Frontal cortex (tissue), 4 donors: ENCODE results near the gene ST3GAL4. TPM values are rescaled to one million over a fixed set of nuclear protein-coding genes. Genes with fewer than 3 reads are reported as not detected.

Experiments
- DNase-seq, 2 donors: peaks; one replicate each; pipeline ENCODE4 v3.0.0; 2012; ENCODE audit warnings: low spot score in 2 of 2
- FAIRE-seq: peaks from 2 replicates; lab custom pipeline; 2012; peaks lifted over from hg19 to GRCh38; lab: Jason Lieb, UNC
- total RNA-seq: library from RNA; depleted of rRNA; stranded (reverse); fragments of >200 nt; gene quantifications from one replicate; pipeline ENCODE4 v1.2.3, GENCODE V29; 2014
- donor health status: control.
- donor health status: control.
- donor health status: control.

The ST3GAL4 gene
- total RNA-seq, 1 donor from 2014 or later = 15.9 TPM

DNA sequence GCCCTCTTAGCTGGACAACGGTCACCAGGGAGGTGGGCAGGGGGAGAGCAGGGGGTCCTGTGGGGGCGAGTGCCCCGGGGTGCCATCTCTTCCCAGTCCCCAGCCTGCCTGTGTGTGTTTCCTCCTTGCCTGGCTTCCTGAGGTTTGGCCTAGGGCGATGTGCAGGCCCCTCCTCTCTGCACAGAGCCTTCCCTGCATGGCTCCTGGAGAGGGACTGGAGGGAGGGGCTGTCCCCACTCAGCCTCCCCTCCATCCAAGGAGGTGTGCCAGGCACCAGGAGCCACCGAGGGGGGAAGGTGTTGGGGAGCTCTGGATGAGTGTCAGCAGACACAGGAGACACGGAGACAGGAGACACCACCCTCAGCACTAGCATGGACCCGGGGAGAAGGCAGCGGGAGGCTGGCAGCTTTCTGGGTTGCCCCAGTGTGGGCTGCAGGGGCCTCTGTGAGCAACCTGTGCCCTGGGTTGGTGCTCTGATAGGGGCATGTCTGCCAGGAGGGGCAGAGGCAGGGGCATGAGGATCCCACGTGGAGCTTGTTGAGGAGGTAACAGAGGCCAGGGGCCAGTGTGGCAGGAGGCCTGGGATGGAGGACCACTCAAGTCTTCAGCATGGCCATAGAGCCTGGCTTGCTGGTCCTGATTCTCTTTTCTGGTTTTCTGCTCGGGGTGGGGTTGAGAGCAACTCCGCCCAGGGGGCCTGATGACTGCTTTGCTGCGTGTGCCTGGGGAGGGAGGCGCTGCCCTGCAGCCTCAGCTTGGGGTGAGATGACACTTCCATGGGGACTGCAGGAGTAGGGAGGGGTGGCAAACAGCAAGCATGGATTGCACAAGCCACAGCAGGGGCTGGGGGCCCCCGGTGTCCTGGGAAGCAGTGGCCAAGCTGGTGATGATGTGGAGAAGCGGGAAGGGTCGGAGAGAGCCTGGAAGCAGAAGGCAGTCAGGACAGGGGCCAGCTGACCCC, 78.8 kb downstream of the ST3GAL4 start:
- FAIRE-seq (no peak), DNase-seq (no peak)

DNA sequence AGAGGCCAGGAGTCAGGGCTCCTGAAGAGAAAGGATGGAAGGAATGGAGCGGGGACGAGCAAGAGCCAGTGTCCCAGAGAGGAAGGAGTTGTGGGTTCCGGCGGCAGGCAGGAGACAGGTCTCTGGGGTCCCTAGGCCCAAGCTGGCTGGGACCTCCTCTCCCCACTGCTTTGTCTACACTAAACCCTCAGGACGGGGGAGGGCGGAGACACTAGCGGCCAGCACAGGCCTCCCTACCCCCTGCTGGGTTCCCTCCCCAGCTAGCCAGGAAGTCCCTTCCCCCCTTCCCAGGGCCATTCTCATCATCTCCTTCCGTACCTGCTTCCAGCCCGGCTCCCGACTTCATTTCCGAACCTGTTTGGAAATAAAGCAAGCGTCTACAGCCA, 79.5 kb downstream of the ST3GAL4 start:
- DNase-seq = no peak
- FAIRE-seq = no peak

DNA sequence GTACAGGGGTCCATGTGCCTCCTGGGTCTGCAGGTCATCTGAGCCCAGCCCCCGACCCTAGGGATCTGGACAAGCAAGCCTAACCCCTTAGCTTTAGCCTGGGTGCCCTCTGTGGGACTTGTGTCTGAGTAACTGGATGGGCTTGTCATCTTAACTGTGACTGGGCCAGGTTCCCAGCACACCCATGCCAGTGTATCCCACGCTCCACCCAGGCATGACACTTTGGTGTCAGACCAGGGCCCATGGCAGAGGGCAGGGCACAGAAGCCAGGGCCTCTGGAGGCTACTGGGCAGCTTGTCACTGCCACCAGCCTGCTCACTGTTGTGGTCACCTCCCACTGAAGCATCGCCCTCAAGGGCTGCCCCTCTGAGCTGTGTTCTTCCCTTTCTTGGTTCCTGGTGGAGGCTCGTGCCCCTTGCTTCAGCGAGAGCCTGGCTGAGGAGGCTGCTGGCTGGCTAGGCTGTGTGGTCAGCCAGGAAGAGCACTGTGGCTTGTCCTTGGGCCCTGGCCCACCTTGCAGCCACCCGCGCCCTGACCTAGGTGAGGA, 80.8 kb downstream of the ST3GAL4 start:
- FAIRE-seq (no peak), DNase-seq (no peak)

DNA sequence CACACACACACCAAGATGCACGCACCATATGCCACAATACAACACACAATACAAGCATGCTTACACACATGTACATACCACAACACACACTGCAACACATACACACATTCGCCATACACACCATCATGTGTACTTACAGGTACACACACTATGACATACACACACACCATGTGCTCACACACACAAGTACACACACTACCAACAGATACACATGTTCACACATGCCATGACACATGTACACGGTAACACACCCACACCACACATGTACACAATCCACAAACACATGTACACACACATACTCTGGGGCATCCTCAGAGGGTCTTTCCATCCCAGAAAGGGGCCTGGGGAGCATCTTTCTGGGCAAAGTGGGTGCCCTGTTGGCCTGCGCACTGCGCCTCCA, 82.2 kb downstream of the ST3GAL4 start:
- no peak for DNase-seq
- FAIRE-seq = no peak

DNA sequence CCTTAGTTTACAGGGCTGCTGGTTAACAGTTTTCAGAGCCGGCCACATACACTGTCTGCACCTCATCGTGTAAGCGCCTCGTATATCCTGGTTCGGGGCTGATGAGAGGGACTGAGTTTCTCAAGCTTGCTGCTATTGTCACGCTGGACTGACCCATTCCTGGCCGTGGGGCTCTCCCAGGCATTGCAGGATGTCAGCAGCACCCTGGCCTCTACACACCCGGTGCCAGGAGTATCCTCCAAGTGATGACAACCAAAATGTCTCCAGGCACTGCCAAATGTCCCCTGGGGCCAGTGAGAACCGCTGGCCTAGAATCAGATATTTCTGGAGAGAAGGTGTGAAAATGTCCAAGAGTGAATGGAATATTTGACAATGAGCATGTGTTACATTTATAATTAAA, 82.8 kb downstream of the ST3GAL4 start:
- no peak for DNase-seq
- no peak for FAIRE-seq

DNA sequence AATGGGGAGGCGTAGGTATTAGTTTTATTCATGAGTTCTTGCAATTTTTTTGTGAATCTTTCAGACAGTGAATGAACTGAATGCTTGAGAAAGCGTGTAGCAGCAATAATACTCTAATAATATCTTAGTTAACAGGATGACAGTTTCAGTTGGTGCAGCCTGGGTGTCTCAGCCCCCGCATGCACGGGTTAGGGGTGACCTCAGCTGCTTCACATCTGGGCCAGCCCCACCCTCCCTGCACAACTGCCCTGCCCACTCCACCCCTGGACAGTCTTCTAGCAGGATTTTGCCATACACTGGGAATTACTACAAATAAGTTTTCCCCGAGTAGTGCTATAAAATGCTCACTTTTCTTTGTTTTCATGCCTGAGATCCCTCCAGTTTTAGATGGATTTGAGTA, 83.2 kb downstream of the ST3GAL4 start:
- FAIRE-seq (no peak), DNase-seq (no peak)

DNA sequence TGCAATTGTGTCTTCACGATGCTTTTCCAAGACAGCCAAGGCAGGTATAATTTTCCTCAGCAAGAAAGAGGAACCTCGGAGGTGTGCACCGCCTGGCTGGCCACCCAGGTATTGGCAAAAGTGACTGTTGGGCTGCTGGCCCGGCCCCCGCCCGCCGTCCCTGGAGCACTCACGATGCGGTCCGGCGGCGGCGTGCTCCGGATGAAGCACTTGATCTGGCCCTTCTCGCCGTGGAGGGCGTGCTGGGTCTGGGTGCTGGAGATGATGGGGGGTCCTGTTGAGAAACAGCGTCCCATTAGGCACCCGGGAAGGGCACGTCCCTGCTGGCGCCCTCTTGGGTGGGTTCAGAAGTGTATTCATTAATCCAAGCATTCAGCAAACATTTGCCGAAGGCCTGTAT, 84.8 kb downstream of the ST3GAL4 start:
- DNase-seq = no peak
- FAIRE-seq = no peak

DNA sequence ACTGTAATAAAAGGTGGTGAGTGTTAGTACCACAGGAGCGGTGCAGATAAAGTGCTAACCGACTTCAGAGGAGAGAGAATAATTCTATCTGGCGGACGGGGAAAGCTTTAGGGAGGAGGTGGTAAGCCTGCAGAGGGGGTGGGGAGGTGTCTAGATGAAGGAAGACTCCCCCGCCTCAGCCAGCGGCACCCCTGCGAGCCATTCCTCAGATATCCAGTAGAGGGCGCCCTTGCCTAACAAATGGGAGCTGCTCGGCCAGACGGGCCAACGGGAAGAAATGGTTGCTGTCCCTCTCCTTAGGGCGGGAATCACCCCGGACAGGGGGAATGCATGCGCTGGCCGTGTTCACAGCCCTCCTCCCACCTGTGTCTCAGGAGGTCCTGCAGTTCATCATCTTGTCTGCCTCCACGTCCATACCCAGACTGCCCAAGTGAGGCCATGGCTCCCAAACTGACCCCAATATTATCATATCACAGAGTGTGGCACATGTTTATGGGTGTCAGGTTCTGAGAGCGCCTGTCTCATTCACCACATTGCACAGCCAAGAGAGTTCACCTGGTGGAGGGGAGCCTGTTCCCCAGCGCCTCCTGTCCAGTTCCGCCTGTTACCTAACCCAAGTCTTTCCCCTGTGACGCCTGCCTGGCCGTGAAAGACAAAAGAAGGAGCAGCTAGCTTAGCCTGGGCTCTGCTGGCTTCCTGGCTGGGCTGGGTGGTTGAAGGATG, 85.5 kb downstream of the ST3GAL4 start:
- FAIRE-seq (no peak), DNase-seq (peak; percentile 80 to 92)

DNA sequence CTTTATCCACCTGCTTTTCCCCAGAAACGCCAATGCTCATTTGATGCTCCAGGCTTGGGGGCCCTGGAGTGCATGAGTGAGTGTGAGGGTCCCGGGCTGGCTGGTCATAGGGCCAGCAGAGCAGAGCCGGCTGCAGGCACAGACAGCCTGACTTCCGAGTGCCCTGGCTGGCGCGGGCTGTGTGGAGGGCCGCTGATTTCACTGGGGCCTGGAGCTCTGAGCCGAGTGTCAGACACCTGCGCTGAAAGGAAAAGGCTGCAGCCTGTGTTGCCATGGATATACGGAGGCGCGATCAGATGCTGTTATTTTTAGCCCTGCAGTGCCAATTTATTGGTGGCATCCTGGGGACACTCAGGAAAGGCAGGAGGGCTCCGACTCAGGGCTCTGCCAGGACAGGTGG, 87.6 kb downstream of the ST3GAL4 start:
- FAIRE-seq (no peak), DNase-seq (peak in 1 of 2 donors; percentile 51)

DNA sequence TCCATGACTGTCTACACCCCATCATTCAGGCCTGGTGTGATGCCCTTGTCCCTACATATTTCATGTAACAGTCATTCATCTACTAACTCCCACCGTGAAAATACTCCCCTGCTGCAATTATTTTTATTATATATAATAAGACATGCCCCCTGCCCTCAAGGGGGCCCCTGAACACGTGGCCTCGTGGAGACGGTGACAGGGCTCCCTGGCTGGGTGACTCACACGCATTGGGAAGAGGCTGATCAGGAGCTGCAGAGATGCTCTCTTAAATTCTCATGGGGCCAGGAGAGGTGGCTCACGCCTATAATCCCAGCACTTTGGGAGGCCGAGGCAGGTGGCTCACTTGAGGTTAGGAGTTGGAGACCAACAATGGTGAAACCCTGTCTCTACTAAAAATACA, 88.6 kb downstream of the ST3GAL4 start:
- no peak for FAIRE-seq
- no peak for DNase-seq

DNA sequence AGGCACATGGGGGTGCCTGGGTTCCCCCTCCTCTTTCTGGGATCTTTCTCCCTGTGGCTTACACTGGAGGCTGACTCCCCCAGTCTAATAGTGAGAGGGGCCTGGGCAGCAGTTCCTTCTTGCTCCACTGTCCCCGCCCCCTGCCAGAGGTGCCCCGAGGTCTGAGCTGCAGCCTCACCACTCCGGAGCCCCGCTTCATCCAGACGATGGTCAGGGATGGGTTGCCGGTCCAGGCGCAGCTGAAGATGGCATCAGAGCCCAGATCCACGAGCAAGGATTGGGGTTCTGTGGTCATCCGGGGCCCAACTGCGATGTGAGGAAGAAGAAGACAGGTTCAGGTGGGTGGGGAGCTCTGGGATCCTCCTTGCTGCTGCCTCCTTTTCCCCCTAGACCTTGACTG, 91.1 kb downstream of the ST3GAL4 start:
- DNase-seq (no peak), FAIRE-seq (no peak)

DNA sequence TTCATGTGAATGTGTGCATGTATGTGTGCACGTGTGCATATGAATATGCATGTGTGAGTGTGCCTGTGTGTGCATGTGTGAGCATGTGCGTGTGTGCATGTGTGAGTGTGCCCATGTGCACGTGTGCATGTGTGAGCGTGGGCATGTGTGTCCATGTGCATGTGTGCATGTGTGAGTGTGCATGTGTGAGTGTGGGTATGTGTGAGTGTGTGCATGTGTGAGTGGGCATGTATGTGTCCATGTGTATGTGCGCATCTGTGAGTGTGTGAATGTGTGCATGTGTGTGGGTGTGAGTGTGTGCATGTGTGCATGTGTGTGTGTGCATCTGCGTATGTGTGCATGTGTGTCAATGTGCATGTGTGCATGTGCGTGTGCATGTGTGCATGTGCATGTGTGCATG, 94.7 kb downstream of the ST3GAL4 start:
- DNase-seq = no peak
- no peak for FAIRE-seq

DNA sequence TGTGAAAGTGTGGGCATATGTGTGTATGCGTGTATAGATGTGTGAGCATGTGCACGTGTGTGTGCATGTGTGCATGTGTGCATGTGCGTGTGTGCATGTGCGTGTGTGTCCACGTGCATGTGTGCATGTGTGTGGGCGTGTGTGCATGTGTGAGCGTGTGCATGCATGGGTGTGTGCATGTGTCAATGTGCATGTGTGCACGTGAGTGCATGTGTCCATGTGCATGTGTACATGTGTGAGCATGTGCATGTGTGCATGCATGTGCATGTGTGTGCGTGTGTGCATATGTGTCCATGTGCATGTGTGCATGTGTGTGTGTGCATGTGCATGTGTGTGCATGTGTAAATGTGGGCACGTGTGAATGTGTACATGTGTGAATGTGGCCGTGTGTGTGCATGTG, 95.3 kb downstream of the ST3GAL4 start:
- no peak for FAIRE-seq
- DNase-seq = no peak

DNA sequence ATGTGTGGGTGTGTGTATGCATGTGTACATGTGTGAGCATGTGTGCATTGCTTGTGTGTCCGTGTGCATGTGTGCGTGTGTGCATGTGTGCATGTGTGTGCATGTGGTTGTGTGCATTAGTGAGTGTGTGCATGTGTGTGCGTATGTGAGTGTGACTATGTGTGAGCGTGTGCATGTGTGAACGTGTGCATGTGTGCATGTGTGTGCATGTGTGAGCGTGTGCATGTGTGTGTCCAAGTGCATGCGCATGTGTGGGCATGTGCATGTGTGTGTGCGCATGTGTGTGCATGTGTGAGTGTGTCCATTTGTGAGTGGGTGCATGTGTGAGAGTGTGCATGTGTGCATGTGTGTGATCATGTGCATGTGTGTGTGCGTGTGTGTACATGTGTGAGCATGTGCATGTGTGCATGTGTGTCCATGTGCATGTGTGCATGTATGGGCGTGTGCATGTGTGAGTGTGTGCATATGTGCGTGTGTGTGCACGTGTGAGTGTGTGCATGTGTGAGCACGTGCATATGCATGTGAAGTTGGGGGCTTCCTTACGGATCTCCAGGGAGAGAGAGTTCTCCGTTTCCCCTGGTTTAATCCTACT, 95.8 kb downstream of the ST3GAL4 start:
- no peak for DNase-seq
- no peak for FAIRE-seq

DNA sequence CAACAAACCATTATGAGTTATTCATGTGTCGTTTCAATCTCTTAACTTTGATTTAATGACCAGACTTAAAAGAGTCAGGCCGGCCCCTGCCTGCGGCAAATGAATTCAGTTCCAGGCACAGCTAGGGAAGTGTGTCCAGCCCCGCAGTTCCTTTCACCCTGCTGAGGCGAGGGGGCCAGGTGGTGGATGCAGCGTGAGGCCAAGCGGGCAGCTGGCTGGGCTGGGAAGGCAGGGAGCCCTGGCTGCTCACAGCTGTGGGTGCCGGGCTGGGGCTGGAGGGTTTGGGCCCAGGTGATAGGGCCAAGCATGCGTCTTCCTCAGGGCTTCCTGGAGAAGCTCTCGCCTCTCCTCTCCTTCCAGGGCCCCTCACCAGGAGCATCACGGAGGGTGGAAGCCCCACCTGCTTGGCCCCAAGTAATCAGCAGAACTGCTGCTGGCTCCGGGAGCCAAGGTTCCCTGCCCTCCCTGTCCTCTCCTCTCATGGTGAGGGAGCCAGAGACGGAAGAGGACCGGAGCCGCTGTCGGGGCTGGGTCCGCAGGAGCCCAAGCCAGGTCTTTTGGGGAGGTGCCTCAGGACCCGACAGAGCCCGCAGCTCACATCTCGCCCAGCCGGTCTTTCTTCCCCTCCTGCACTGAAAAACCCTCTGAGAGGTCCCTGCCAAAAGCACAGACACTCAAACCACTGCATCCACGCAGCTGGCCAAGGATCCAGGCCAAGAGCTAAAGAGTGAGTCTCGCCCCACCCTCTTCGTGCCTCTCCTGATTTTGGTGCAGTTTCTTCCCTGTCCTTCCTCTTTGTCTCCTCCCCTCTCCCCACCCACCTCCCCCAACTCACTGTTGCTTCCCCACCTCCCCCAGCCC, 97.0 kb downstream of the ST3GAL4 start:
- DNase-seq (no peak), FAIRE-seq (no peak)

DNA sequence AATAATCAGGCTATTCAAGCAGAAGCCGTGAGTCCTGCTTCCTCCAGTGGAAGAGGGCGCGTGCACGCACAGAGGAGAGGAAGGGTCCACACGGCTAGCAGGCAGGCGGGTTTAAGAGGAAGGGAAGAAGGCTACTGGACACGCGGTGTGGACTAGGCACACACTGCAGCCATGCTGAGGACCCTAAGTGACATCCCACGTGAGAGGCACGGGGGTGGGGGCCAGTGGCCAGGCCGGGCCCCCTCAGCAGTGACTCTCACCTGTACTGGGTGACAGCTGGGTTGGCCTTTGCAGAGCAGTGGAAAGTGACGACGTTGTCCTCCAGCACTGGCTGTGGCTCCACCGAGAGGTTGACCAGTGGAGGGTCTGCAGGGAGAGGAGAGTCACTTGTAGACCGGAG, 100.6 kb downstream of the ST3GAL4 start:
- DNase-seq = no peak
- FAIRE-seq = no peak

DNA sequence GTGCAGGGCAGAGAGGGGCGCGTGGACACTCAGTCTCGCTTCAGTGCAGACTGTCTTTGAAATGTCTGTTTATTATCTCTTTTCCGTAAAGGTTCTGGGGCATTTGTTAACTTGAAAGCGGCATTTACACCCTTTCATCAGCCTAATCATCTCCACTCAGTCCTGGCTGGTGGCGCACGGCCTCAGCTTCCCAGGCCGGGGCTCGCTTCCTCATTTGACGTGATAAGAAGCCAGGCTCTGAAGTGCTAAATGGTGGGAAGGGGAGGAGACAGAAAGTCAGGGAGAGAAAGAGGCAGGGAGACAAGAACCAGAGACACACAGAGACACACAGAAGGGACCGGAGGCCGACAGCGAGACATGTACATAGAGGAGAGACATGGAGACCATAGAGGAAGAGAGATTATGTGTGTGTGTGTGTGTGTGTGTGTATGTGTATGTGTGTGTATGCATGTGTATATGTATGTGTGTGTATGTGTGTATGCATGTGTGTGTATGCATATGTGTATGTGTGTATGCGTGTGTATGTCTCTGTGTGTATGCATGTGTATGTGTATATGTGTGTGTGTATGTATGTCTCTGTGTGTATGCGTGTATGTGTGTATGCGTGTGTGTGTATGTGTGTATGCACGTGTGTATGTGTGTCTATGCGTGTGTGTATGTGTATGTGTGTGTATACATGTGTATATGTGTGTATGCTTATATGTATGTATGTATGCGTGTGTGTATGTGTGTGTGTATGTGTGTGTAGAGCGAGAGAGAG, 101.5 kb downstream of the ST3GAL4 start:
- FAIRE-seq = no peak
- no peak for DNase-seq

DNA sequence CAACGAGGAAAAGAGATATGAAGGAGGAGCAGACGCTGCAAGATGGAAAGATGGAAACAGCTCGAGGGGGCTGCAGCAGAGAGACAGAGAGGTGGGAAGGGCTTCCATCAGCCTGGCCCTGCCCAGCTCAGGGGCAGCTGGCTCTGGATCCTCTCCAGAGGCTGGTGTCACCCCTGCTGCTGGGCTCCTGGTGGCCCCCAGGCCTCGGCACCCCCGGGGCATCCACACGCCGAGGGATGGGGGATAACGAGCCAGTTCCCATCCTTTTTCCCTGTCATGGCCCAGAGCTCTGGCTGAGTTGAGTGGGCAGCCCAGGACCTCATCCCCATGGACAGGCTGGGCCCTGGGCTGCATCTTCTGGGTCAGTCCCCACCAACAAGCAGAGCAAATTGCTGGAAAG, 102.3 kb downstream of the ST3GAL4 start:
- DNase-seq (no peak), FAIRE-seq (no peak)

DNA sequence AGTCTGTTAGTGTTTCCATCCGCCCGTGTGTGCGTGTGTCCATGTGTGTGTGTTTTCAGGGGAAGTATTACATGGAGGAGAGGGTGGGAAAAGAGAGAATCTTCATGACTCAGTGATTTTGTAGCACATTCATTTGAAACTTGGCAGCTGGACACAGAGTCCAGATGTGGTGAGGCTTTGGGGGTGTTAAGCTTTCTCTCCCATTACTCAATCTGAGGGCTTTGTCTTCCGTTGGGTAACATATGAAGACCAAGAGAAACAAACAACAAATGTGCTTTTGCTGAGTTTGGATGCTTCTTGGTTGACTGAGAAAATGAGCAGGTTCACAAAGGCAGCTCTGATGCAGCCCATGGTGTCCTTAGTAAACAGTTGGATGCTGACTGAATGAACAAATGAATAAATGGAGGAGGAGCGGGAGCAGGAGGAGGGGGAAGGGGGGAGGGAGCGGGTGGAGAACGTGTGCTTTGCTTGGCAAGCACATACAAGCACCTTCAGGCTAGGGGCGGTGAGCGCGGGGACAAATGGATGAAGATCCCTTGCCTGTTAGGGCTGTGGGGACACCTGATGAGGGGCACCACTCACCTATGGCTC, 104.3 kb downstream of the ST3GAL4 start:
- no peak for FAIRE-seq
- DNase-seq = peak in 1 of 2 donors; percentile 45
